ENCODE measurements around the gene SLC38A7. TPM values are rescaled to one million over a fixed set of nuclear protein-coding genes. Genes with fewer than 3 reads are reported as not detected.
A peak's percentile ranks its signal among the peaks of the same experiment; 100 is the strongest.
"Not testable (repeated sequence)": the region's sequence is repeated elsewhere in the genome, so short reads cannot be mapped to it uniquely, and the experiment has no call there.

Gene SLC38A7
- total and polyA plus RNA-seq, 2 of the 13 experiments (the other 11 are each of a cell fraction or from before 2014, with no cell fraction given), result 13.2 to 14.1 TPM

GRCh38 chr16:58659911-58660310, 24.7 kb downstream of the SLC38A7 start:
- H2AFZ ChIP-seq (ENCODE audit: low read length); H3K4me2 ChIP-seq (ENCODE audit: low read depth, low read length); FAIRE-seq; DNase-seq (ENCODE audit: low spot score); H3K9ac ChIP-seq (ENCODE audit: insufficient read depth, low read depth, low read length); H3K36me3 ChIP-seq (replicated peaks in 1 of 2; ENCODE audit: control insufficient read depth in 1 of 2, insufficient read depth in 2 of 2, low read length in 2 of 2); in situ Hi-C loops (cut with HindIII; ENCODE audit: extremely low pct_ligation_motif_present, low pct_unique_long_range_greater_than_20kb); H4K20me1 ChIP-seq (ENCODE audit: insufficient read depth, low read length); CTCF ChIA-PET (ENCODE audit: low intra/inter-chr PET ratio, low total read pairs); H3K9me3 ChIP-seq (ENCODE audit: low read length); H3K79me2 ChIP-seq (ENCODE audit: insufficient read depth, low read length); H3K27ac ChIP-seq (ENCODE audit: extremely low read length, insufficient read depth, low read length); H3K27me3 ChIP-seq (ENCODE audit: control insufficient read depth in 1 of 2, insufficient read depth in 2 of 2, low read length in 2 of 2); H3K4me3 ChIP-seq (replicated peaks in 1 of 3; ENCODE audit: insufficient read depth in 1 of 3, low read depth in 2 of 3, low read length in 3 of 3); POLR2A ChIA-PET; ATAC-seq; BruUV-seq (replicated peaks); TF ChIP-seq CREB1 (CRISPR knock-in tag; IDR thresholded peaks at IDR 0.05): not testable (repeated sequence)
- peaks cover 31% of the 10 kb centered on the region for H3K4me1 ChIP-seq (ENCODE audit: insufficient read depth, low read length)
- intact Hi-C loops (cut with micrococcal nuclease; ENCODE audit: unreplicated experiment), result loop anchor here (2.0 to 5.0 kb wide), 2 partner anchors 98 to 323 kb away; no protein-coding TSS in a partner anchor
- TF ChIP-seq CREB1 (IDR thresholded peaks at IDR 0.05), result peak; percentile 67
- WGBS (ENCODE audit: low lambda C conversion rate), result 69% methylated on average over 11 of the region's 11 CpGs

DNA sequence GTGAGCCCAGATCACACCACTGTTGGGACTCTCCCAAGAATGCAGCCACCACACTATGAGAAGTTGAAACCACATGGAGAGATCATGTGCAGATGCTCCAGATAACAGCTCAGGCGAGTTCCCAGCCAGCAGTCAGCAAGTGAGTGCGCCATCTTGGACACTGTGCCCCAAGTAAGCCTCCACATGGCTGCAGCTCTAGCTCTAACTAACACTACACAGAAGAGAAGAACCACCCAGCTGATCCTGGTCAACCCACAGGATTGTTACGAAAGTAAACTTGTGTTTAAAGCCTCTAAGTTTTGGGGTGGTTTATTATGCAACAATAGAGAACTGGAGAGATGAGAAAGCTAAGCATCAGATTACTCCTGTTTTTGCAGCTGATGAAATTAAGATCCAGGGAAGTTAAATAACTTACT, 25.8 kb downstream of the SLC38A7 start:
- POLR2A ChIA-PET, result no interaction called here
- H3K79me2 ChIP-seq (ENCODE audit: insufficient read depth, low read length), result no peaks in the 10 kb centered on the region
- H3K4me1 ChIP-seq (ENCODE audit: insufficient read depth, low read length), result peaks cover 38% of the 10 kb centered on the region
- intact Hi-C loops (cut with micrococcal nuclease; ENCODE audit: unreplicated experiment) (no loop called here), in situ Hi-C loops (cut with HindIII; ENCODE audit: extremely low pct_ligation_motif_present, low pct_unique_long_range_greater_than_20kb) (no loop called here)
- no peak for FAIRE-seq
- ATAC-seq, result no peak
- H3K4me2 ChIP-seq (ENCODE audit: low read depth, low read length), result no peak overlapping the region
- no peak for DNase-seq (ENCODE audit: low spot score)
- H4K20me1 ChIP-seq (ENCODE audit: insufficient read depth, low read length), result no peaks in the 10 kb centered on the region
- no peak overlapping the region for H2AFZ ChIP-seq (ENCODE audit: low read length)
- no peak overlapping the region for H3K27ac ChIP-seq (ENCODE audit: extremely low read length, insufficient read depth, low read length)
- no peak overlapping the region for H3K9ac ChIP-seq (ENCODE audit: insufficient read depth, low read depth, low read length)
- WGBS (ENCODE audit: low lambda C conversion rate), result 74% methylated on average over 3 of the region's 3 CpGs
- H3K27me3 ChIP-seq (ENCODE audit: control insufficient read depth in 1 of 2, insufficient read depth in 2 of 2, low read length in 2 of 2), result no peaks in the 10 kb centered on the region
- BruUV-seq (replicated peaks), result no TSS peak
- TF ChIP-seq ZNF331 (CRISPR knock-in tag; IDR thresholded peaks at IDR 0.05) (peak; percentile 94), ATF7-NPFF (CRISPR knock-in tag; IDR thresholded peaks at IDR 0.05; ENCODE audit: low read depth) (no peak)
- no peaks in the 10 kb centered on the region for H3K9me3 ChIP-seq (ENCODE audit: low read length)
- CTCF ChIA-PET (ENCODE audit: low intra/inter-chr PET ratio, low total read pairs), result no interaction called here
- no peak overlapping the region for H3K4me3 ChIP-seq (replicated peaks in 1 of 3; ENCODE audit: insufficient read depth in 1 of 3, low read depth in 2 of 3, low read length in 3 of 3)
- H3K36me3 ChIP-seq (replicated peaks in 1 of 2; ENCODE audit: control insufficient read depth in 1 of 2, insufficient read depth in 2 of 2, low read length in 2 of 2), result no peaks in the 10 kb centered on the region

Measured in HepG2 (cell line).